ENCODE results near the gene VRK2.
"Not testable (repeated sequence)": the region's sequence is repeated elsewhere in the genome, so short reads cannot be mapped to it uniquely, and the experiment has no call there.

VRK2 gene

DNA sequence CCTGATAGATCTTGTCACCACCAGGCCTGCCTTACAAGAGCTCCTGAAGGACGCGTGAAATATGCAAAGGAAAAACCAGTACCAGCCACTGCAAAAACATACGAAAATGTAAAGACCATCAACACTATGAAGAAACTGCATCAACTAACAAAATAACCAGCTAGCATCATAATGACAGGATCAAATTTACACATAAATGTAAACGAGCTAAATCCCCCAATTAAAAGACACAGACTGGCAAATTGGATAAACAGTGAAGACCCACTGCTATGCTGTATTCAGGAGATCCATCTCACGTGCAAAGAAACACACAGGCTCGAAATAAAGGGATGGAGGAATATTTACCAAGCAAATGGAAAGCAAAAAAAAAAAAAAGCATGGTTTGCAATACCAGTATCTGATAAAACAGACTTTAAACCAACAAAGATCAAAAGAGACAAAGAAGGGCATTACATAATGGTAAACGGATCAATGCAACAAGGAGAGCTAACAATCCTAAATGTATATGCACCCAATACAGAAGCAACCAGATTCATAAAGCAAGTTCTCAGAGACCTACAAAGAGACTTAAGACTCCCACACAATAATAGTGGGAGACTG, 123.8 kb downstream of the VRK2 start:
- not testable (repeated sequence) for DNase-seq

DNA sequence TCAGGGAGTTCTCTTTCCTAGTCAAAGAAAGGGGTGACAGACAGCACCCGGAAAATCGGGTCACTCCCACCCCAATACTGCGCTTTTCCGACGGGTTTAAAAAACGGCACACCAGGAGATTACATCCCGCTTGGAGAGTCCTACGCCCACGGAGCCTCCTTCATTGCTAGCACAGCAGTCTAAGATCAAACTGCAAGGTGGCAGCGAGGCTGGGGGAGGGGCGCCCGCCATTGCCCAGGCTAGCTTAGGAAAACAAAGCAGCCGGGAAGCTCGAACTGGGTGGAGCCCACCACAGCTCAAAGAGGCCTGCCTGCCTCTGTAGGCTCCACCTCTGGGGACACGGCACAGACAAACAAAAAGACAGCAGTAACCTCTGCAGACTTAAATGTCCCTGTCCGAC, 125.2 kb downstream of the VRK2 start:
- not testable (repeated sequence) for DNase-seq

DNA sequence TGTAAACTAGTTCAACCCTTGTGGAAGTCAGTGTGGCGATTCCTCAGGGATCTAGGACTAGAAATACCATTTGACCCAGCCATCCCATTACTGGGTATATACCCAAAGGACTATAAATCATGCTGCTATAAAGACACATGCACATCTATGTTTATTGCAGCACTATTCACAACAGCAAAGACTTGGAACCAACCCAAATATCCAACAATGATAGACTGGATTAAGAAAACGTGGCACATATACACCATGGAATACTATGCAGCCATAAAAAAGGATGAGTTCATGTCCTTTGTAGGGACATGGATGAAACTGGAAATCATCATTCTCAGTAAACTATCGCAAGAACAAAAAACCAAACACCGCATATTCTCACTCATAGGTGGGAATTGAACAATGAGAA, 130.6 kb downstream of the VRK2 start:
- not testable (repeated sequence) for DNase-seq

DNA sequence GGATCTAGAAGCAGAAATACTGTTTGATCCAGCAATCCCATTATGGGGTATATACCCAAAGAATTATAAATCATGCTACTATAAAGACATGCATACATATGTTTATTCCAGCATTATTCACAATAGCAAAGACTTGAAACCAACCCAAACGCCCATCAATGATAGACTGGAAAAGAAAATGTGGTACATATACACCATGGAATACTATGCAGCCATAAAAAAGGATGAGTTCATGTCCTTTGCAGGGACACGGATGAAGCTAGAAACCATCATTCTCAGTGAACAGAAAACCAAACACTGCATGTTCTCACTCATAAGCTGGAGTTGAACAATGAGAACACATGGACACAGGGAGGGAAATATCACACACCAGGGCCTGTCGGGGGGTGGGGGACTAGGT, 133.6 kb downstream of the VRK2 start:
- DNase-seq = not testable (repeated sequence)

DNA sequence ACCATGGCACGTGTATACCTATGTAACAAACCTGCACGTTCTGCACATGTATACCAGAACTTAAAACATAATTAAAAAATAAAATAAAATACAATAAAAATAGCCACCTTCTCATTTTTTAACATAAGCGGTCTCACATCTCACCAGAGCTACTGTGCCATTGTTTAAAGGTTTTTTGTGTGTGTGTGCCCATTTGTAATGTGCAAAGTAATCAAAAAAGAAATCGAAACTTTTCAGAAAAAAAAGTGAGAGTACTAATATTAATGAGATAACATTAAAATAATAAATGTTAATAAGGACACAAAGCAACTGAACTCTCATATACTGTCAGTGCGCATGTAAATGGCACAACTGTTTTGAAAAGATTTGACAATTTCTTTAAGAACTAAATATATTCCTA, 134.0 kb downstream of the VRK2 start:
- DNase-seq = no peak

DNA sequence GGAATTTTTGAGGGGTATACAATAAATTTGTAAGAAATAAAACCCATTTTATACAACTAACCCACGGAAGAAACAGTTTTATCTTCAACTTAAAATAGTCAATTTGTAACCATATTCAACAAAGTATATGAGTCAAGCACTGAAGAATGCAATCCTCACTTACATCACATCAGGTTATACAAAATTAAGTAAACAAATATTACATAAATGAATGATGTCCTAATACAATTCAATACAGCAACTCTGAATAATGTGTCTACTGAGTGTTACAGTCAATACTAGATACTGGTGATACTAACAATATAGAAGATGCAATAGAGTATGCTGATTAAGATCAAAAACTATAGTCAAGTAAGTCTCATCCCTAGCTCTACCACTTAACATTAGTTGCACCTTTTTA, 135.9 kb downstream of the VRK2 start:
- no peak for DNase-seq

DNA sequence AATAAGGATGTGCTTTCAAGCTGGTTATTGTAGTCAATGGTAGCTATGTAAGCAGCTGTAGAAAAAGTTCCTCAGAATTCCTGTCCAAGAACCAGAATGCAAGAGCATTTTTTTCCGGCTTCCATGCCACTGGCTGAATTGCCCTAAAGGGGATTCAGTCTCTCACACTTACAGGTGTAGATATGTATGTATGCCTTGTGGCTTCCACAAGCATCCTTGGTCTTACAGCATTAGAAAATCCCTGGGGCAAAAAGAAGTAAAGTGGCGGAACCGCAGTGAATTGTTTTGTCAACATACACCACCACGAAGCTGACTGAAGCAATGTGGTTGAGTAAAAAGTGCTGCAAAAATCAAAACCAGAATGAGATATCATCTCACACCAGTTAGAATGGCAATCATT, 139.9 kb downstream of the VRK2 start:
- no peak for DNase-seq

DNA sequence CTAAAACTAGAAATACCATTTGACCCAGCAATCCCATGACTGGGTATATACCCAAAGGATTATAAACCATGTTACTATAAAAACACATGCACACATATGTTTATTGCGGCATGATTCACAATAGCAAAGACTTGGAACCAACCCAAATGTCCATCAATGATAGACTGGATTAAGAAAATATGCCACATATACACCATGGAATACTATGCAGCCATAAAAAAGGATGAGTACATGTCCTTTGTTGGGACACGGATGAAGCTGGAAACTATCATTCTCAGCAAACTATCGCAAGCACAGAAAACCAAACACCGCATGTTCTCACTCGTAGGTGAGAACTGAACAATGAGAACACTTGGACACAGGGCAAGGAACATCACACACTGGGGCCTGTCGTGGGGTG, 140.4 kb downstream of the VRK2 start:
- not testable (repeated sequence) for DNase-seq

DNA sequence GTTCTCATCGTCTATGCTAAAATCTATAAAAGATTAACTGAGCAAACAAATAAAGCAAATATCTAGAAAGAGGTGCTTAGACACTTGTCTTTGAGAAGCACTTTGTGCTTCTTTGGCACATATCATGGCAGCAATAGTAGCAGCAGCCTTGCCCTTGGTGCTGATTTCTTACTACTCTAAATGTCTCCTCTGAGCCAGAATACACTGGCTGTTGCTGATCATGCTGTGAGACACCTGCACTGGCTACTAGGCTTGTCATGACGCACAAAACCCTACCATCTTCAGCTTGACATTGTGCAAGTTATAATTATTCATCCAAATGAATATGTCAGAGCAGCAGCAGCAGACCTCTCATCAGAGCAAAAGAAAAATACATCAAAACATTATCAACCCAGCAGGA, 147.9 kb downstream of the VRK2 start:
- no peak for DNase-seq

DNA sequence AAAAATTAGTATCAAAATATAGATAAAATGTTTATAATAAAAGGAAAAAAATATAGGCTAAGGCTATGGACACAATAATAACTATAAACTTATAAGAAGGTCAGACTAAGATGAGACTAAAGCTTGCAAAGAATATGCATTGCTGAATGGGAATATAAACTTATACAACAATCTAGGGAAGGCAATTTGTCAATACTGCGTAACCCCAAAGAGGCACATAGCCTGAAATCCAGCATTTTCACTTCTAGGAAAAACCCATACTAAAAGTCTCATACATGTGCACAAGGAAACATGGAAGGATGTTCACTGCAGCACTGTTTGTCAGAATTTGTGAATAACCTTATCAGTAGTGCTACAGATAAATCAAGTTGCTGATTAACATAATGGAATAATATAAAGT, 149.1 kb downstream of the VRK2 start:
- DNase-seq = no peak

DNA sequence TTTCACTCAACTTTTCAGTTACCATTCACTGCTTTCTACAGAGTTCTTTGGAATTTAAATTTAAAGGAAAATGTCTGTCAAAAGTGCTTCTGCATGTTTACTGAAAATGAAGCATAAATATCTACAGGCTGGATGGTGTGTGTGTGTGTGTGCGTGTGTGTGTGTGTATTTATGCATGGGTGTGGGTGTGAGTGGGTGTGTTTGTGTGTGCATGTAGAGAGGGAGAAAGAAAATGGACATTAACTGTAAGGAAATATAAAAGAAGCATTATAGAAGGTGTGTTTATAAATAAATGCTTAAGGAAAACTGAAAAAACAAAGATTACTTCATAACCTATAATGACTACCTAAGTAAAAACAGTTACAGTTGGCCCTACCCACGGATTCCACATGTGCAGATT, 151.3 kb downstream of the VRK2 start:
- DNase-seq = no peak

DNA sequence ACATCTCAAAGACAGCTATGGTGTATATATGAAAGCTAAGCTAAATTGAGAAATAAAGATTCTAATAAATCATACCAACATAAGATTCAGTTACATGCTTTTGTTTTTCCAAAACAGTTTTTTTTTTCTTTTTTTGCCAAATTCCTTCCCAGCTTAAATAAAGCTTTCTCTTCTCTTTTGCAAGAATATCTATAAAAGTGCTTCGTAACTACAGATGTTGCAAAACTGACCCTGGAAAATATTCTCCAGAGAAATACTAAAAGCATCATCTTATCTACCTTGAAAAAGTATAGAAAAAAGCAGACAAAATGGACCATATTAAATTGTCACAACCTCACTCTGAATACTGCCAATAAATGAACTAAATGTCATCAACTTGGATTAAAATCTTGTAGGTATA, 155.8 kb downstream of the VRK2 start:
- no peak for DNase-seq

DNA sequence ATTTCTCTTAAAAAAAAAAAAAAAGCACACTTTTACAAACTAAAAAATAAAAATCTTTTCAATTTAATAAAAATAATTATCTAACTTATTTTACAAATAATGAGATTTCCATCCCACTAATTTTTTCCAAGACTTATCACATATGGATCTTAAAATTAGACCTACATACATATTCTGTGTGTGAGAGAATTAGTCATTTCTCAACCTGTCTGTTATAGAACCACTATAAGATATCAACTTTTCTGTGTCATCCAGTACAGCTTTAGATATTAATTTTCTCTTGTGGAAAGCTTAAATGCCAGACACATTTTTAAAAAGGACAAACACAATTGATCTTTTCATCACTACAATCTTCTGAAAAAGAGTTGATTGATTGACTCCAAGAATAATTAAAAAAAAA, 156.4 kb downstream of the VRK2 start:
- no peak for DNase-seq

DNA sequence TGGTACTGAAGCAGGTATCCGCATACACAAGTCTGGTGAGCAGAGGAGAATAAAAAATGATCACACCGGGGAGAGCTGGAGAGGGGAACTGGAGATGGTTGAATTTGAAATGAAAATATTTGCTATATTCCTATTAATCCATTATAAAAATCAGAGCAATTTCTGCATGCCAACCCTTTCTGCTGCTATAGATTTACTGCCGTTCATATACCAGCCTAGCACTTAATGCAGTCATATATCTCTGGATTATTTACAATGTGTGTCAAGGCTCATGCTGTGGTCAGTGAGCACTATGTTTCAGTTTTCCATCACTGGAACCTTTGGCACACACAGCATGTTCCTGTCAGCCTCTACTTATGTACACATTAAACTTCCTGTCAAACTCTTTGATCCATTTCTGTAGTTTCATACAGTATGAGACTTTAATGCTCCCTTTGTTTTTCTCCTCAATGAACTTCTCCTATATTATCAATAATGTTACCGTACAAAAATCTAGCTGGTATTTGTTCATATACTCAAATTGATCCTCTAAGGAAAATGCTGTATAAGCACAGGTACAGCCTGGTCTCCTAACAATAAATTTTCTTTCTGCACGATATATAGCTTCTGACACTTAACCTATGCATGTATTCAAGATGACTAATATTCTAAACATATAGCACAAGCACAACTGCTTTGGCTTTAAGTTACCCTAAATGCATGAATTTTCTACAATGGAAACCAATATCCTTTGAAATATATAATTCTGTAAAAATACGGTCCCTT, 157.8 kb downstream of the VRK2 start:
- DNase-seq = no peak

DNA sequence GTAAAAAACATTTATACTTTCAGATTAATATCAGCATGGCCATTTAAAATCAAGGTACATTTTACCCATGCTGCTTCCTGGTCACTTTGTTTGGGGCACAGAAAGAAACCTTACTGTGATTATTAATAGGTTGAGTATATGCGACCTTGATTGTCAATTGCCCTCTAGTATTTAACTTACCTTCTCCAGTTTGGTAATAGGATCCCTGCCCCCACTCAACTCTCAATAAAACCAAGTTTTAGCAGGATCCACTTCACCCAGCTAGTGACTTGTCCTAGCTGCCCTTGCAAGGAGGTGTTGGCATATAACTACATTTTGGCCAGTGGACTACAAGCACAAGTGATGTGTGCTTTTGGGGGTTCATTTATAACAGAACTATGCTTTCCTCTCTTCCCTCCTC, 160.2 kb downstream of the VRK2 start:
- DNase-seq = no peak

DNA sequence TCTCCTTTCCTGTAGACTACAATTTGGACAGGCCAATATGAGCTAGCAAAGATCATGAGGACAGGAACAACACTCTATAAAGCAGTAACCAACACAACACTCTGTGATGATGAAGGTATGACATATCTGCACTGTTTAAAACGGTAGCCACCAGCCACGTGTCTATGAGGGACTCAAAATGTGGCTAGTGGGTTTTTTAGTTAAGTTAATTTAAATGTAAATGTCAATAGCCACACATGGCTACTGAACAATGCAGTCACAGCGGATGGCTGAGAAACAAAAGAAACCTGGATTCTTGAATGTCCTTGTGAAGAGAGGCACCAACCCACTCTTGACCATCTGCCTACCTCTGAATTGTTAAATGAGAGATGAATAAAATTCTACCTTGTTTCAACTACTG, 160.6 kb downstream of the VRK2 start:
- no peak for DNase-seq

Data from effector CD8-positive, alpha-beta T cell (primary cell).